ENCODE results near the gene DAPK1.

- no peak for TF ChIP-seq CTCF (tag by site-specific recombination; IDR thresholded peaks at IDR 0.05)
- no peak for TF ChIP-seq PRDM10 (tag by site-specific recombination; IDR thresholded peaks at IDR 0.05)
- no peak for TF ChIP-seq ZNF311 (tag by site-specific recombination; IDR thresholded peaks at IDR 0.05; ENCODE audit: borderline replicate concordance)
- no peak for TF ChIP-seq ZNF449 (tag by site-specific recombination; IDR thresholded peaks at IDR 0.05)
- TF ChIP-seq GLIS1 (tag by site-specific recombination; IDR thresholded peaks at IDR 0.05) = no peak
- TF ChIP-seq ZBTB6 (tag by site-specific recombination; IDR thresholded peaks at IDR 0.05) = no peak
These were observed 187.8 kb downstream of the DAPK1 start for GRCh38 chr9:87685441-87685840.
